IPS DF 6.9 (cell line): ENCODE data around the gene ZNF823.

Experiments
- DNase-seq: peaks from one replicate; pipeline ENCODE4 v3.0.0-alpha.2; 2013; ENCODE audit warnings: low read depth, low spot score
- H3K27ac ChIP-seq: one replicate; pipeline ENCODE4 v1.5.1; 2013; ENCODE audit warnings: low read length, control low read depth
- H3K27me3 ChIP-seq: 2 replicates; pipeline ENCODE4 v1.6.1; 2013; ENCODE audit warnings: mild to moderate bottlenecking, low read length; ENCODE audit not compliant: control insufficient read depth, insufficient read depth
- H3K36me3 ChIP-seq: 2 replicates; pipeline ENCODE4 v1.6.1; 2013; ENCODE audit warnings: low read length; ENCODE audit not compliant: control insufficient read depth, insufficient read depth
- H3K4me1 ChIP-seq: 2 replicates; pipeline ENCODE4 v1.6.1; 2013; ENCODE audit warnings: low read length; ENCODE audit not compliant: control insufficient read depth, insufficient read depth
- H3K4me3 ChIP-seq: 2 replicates; pipeline ENCODE4 v1.5.1; 2013; ENCODE audit warnings: mild to moderate bottlenecking, low read length
- H3K9me3 ChIP-seq: 2 replicates; pipeline ENCODE4 v1.6.1; 2013; ENCODE audit warnings: low read length, inconsistent platforms; ENCODE audit not compliant: control insufficient read depth, insufficient read depth
- WGBS: extraction: QIAGEN DNeasy Blood & Tissue Kit; methylation state at CpG from one replicate; pipeline ENCODE4 v1.1.7; 2013; ENCODE audit warnings: mixed read lengths, missing lambda C conversion rate; ENCODE audit not compliant: insufficient read length, insufficient coverage; 5-methylcytosine and 5-hydroxymethylcytosine counted together

Gene ZNF823

GRCh38 chr19:11737964-11738745, 591 bp downstream of the ZNF823 start:
- Histone ChIP-seq H3K4me3 (peak overlapping the region; percentile 47; the same call in 1 of the 2 replicates), H3K4me1 (no peaks in the 10 kb centered on the region), H3K9me3 (no peaks in the 10 kb centered on the region), H3K36me3 (no peaks in the 10 kb centered on the region), H3K27me3 (peaks cover 10% of the 10 kb centered on the region; the same call in 1 of the 2 replicates), H3K27ac (no peak overlapping the region)
- DNase-seq = no peak
- WGBS = no CpG with 5 or more reads among the region's 52 CpGs

DNA sequence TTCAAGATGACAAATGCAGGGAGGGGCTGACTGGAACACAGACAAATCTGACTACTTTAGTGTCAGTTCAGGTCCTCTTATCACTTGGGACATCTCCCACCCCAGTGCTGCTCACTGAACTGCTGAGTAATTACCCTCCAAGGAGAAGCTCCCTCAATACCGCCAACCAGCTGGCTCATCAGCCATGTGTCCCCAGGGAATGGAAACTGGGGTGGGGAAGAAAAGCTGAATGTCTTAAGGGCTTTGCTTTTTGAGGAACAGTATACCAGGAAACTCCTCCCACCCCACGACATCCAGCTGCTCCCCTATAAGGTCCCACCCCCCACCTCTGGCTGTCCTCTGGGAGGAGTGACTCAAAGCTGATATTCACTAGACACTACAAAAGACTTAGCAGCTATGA, 2.0 kb downstream of the ZNF823 start:
- no peaks in the 10 kb centered on the region for H3K36me3 ChIP-seq
- no CpG with 5 or more reads among the region's 2 CpGs for WGBS
- no peak overlapping the region for H3K27ac ChIP-seq
- H3K9me3 ChIP-seq = no peaks in the 10 kb centered on the region
- H3K27me3 ChIP-seq = peaks cover 10% of the 10 kb centered on the region; the same call in 1 of the 2 replicates
- H3K4me3 ChIP-seq = no peak overlapping the region
- no peaks in the 10 kb centered on the region for H3K4me1 ChIP-seq
- no peak for DNase-seq

GRCh38 chr19:11735375-11735774, 3.4 kb downstream of the ZNF823 start:
- WGBS = no CpG with 5 or more reads among the region's 1 CpG
- H3K27me3 ChIP-seq = peaks cover 10% of the 10 kb centered on the region; the same call in 1 of the 2 replicates
- no peaks in the 10 kb centered on the region for H3K4me1 ChIP-seq
- no peak overlapping the region for H3K4me3 ChIP-seq
- H3K36me3 ChIP-seq = no peaks in the 10 kb centered on the region
- no peak for DNase-seq
- H3K27ac ChIP-seq = no peak overlapping the region
- H3K9me3 ChIP-seq = no peaks in the 10 kb centered on the region

DNA sequence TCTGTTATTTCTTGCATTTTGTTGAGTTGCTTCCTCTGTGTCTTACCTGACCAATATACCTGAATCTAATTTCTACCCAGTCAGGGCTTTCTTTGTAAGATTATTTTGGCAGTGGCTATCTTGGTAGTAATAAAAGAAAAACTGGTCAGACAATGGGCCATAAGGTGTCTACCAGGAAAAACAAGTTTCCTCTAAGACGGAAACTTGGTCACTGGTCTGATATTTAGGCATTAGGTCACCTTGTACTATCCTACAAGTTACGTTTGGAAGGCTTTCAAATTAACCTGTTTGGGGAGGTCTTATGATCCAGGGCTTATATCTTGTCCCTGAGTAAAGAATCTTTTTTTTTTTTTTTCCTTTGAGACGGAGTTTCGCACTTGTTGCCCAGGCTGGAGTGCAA, 9.2 kb downstream of the ZNF823 start:
- no CpG with 5 or more reads among the region's 4 CpGs for WGBS
- H3K27me3 ChIP-seq = no peaks in the 10 kb centered on the region
- no peaks in the 10 kb centered on the region for H3K4me1 ChIP-seq
- no peak overlapping the region for H3K4me3 ChIP-seq
- H3K36me3 ChIP-seq = no peaks in the 10 kb centered on the region
- DNase-seq = no peak
- no peaks in the 10 kb centered on the region for H3K9me3 ChIP-seq
- H3K27ac ChIP-seq = no peak overlapping the region

DNA sequence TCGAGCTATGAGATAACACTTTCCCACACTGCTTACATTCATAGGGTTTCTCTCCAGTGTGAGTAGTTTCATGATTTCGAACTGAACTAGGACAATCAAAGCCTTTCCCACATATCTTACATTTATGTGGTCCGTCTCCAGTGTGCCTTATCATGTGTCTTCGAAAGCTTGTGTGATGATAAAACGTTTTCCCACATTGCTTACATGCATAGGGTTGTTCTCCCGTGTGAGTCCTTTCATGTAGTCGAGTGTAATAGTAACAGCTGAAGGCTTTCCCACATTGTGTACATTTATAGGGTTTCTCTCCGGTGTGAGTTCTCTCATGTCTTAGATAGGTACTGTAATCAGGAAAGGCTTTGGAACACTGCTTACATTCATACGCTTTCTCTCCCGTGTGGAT, 16.3 kb downstream of the ZNF823 start:
- no peak overlapping the region for H3K27ac ChIP-seq
- no peaks in the 10 kb centered on the region; the same call in 1 of the 2 replicates for H3K9me3 ChIP-seq
- H3K36me3 ChIP-seq = no peaks in the 10 kb centered on the region; the same call in 1 of the 2 replicates
- WGBS = no CpG with 5 or more reads among the region's 10 CpGs
- no peak overlapping the region for H3K4me3 ChIP-seq
- H3K27me3 ChIP-seq = no peaks in the 10 kb centered on the region
- no peaks in the 10 kb centered on the region for H3K4me1 ChIP-seq
- DNase-seq = no peak

DNA sequence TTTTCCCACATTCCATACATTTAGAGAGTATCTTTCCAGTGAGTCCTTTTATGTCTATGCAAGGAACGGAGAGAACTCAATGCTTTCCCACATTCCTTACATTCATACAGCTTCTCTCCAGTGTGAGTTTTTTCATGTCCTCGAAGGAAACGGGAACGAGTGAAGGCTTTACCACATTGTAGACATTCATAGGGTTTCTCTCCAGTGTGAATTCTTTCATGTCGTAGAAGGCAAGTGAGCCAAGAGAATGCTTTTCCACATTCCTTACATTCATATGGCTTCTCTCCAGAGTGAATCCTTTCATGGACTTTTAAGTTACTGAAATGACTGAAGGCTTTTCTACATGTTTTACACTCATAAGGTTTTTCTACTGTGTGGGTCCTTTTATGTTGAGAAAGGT, 17.1 kb downstream of the ZNF823 start:
- WGBS = no CpG with 5 or more reads among the region's 5 CpGs
- Histone ChIP-seq H3K36me3 (no peaks in the 10 kb centered on the region; the same call in 1 of the 2 replicates), H3K27ac (no peak overlapping the region), H3K4me3 (no peak overlapping the region), H3K9me3 (no peaks in the 10 kb centered on the region; the same call in 1 of the 2 replicates), H3K27me3 (no peaks in the 10 kb centered on the region), H3K4me1 (no peaks in the 10 kb centered on the region)
- DNase-seq = no peak

- no peak overlapping the region for H3K27ac ChIP-seq
- DNase-seq = no peak
- H3K9me3 ChIP-seq = no peaks in the 10 kb centered on the region
- WGBS = no CpG with 5 or more reads among the region's 10 CpGs
- no peak overlapping the region for H3K4me3 ChIP-seq
- no peaks in the 10 kb centered on the region for H3K27me3 ChIP-seq
- H3K36me3 ChIP-seq = no peaks in the 10 kb centered on the region
- H3K4me1 ChIP-seq = no peaks in the 10 kb centered on the region
These were observed 28.4 kb downstream of the ZNF823 start for GRCh38 chr19:11710313-11710712.

- no peak for DNase-seq
- H3K27me3 ChIP-seq = no peaks in the 10 kb centered on the region
- no CpG with 5 or more reads among the region's 3 CpGs for WGBS
- no peaks in the 10 kb centered on the region for H3K36me3 ChIP-seq
- H3K4me1 ChIP-seq = no peaks in the 10 kb centered on the region
- H3K4me3 ChIP-seq = no peak overlapping the region
- no peaks in the 10 kb centered on the region for H3K9me3 ChIP-seq
- no peak overlapping the region for H3K27ac ChIP-seq
These were observed 30.3 kb downstream of the ZNF823 start for GRCh38 chr19:11708457-11708856.

DNA sequence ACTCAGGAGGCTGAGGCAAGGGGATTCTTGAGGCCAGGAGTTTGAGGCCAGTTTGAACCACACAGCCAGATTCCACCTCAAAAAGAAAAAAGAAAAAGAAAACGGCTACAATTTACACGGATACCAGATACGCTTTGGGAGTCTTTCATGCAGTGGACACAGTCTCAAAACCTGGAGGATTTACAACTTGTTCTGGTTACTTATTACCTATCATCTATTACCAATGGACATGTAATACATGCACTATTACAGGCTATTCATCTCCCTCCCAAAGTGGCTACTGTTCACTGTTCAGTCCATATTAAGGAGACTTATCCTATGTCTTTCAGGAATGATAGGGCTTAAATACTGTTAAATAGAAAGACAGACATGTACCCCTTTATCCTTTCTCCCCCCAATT, 33.3 kb downstream of the ZNF823 start:
- H3K4me3 ChIP-seq = no peak overlapping the region
- no CpG with 5 or more reads among the region's 3 CpGs for WGBS

DNA sequence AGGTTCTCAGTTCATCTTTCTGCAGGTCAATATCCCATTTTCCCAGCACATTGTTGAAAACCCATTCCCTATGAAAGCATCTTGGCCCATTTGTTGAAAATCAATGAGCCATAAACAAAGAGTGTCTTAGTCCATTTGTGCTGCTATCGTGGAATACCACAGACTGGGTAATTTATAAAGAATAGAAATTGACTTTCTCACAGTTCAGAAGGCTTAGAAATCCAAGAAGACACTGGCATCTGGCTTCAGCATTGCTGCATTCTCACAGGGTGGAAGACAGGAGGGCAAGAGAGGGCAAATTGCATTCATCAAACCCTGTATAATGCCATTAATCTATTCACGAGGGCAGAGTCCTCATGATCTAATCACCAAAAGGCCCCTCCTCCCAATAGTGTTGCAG, 34.1 kb downstream of the ZNF823 start:
- Histone ChIP-seq H3K27ac (no peak overlapping the region), H3K4me3 (no peak overlapping the region)
- no CpG with 5 or more reads among the region's 2 CpGs for WGBS

More for the DNA sequence above, 33.3 kb downstream of the ZNF823 start:
- H3K9me3 ChIP-seq = no peaks in the 10 kb centered on the region
- no peaks in the 10 kb centered on the region for H3K36me3 ChIP-seq
- no peak overlapping the region for H3K27ac ChIP-seq
- DNase-seq = no peak
- no peaks in the 10 kb centered on the region for H3K27me3 ChIP-seq
- H3K4me1 ChIP-seq = no peaks in the 10 kb centered on the region

More for the DNA sequence above, 34.1 kb downstream of the ZNF823 start:
- Histone ChIP-seq H3K9me3 (no peaks in the 10 kb centered on the region), H3K27me3 (no peaks in the 10 kb centered on the region), H3K36me3 (no peaks in the 10 kb centered on the region), H3K4me1 (no peaks in the 10 kb centered on the region)
- no peak for DNase-seq
